Loucy (cell line): ENCODE results near the gene ARL16.

Experiments used
- CTCF ChIP-seq: fragments of 200-600 bp; sonication (generic); conservative IDR thresholded peaks from 2 replicates; pipeline ENCODE4 v1.5.1; 2014; ENCODE audit warnings: mild to moderate bottlenecking, antibody characterized with exemption, low read length
- EZH2phosphoT487 ChIP-seq: fragments of 200-600 bp; IDR thresholded peaks from 2 replicates; pipeline ENCODE4 v1.6.1; 2018; ENCODE audit warnings: antibody characterized with exemption, mild to moderate bottlenecking, moderate library complexity, borderline replicate concordance

GRCh38 chr17:81686614-81687013 lies 3.0 kb upstream of the ARL16 start:
- TF ChIP-seq CTCF (no peak), EZH2phosphoT487 (no peak)
